Trophoblast cell (in vitro differentiated cells and primary cell): ENCODE data around the gene THRA.

ENCODE experiments used
- DNase-seq, 2 donors: peaks; one replicate each; pipeline ENCODE4 v3.0.0-alpha.2; 2016
- H2AFZ ChIP-seq: 2 replicates; pipeline ENCODE4 v1.6.1; 2013; ENCODE audit warnings: low read length, moderate library complexity, mild to moderate bottlenecking; ENCODE audit not compliant: insufficient read depth, poor library complexity
- H2AK5ac ChIP-seq: 2 replicates; pipeline ENCODE4 v1.6.1; 2013; ENCODE audit warnings: mild to moderate bottlenecking, low read length
- H2BK120ac ChIP-seq: 2 replicates; pipeline ENCODE4 v1.6.1; 2013; ENCODE audit warnings: low read length, mild to moderate bottlenecking, moderate library complexity; ENCODE audit not compliant: insufficient read depth, poor library complexity
- H2BK12ac ChIP-seq: 2 replicates; pipeline ENCODE4 v1.6.1; 2013; ENCODE audit warnings: mild to moderate bottlenecking, low read length, moderate library complexity
- H2BK5ac ChIP-seq: 2 replicates; pipeline ENCODE4 v1.6.1; 2013; ENCODE audit warnings: low read length, low read depth, moderate library complexity, mild to moderate bottlenecking; ENCODE audit not compliant: poor library complexity
- H3K14ac ChIP-seq: 2 replicates; pipeline ENCODE4 v1.6.1; 2013; ENCODE audit warnings: mild to moderate bottlenecking, low read length
- H3K18ac ChIP-seq: 2 replicates; pipeline ENCODE4 v1.6.1; 2013; ENCODE audit warnings: mild to moderate bottlenecking, low read length
- H3K23ac ChIP-seq: 2 replicates; pipeline ENCODE4 v1.6.1; 2013; ENCODE audit warnings: low read length
- H3K27ac ChIP-seq: 2 replicates; pipeline ENCODE4 v1.5.1; 2013; ENCODE audit warnings: low read depth, mild to moderate bottlenecking, inconsistent platforms, low read length, moderate library complexity
- H3K27me3 ChIP-seq: 2 replicates; pipeline ENCODE4 v1.6.1; 2013; ENCODE audit warnings: inconsistent platforms, mild to moderate bottlenecking, low read length, moderate library complexity; ENCODE audit not compliant: insufficient read depth
- H3K36me3 ChIP-seq, 2 experiments: 1 replicate in 1 of 2; 2 replicates in 1 of 2; pipeline ENCODE4 v1.6.1; 2013; ENCODE audit warnings: low read length in 2 of 2, mild to moderate bottlenecking in 2 of 2, moderate library complexity in 1 of 2; ENCODE audit not compliant: insufficient read depth in 2 of 2, control insufficient read depth in 1 of 2
- H3K4ac ChIP-seq: 2 replicates; pipeline ENCODE4 v1.6.1; 2013; ENCODE audit warnings: low read depth, mild to moderate bottlenecking, low read length, moderate library complexity
- H3K4me1 ChIP-seq, 2 experiments: 1 replicate in 1 of 2; 2 replicates in 1 of 2; pipeline ENCODE4 v1.6.1; 2013; ENCODE audit warnings: low read length in 2 of 2, mild to moderate bottlenecking in 2 of 2, moderate library complexity in 1 of 2; ENCODE audit not compliant: insufficient read depth in 2 of 2, control insufficient read depth in 1 of 2
- H3K4me2 ChIP-seq: 2 replicates; pipeline ENCODE4 v1.6.1; 2013; ENCODE audit warnings: inconsistent platforms, mild to moderate bottlenecking, low read length, moderate library complexity
- H3K4me3 ChIP-seq: 2 replicates; pipeline ENCODE4 v1.5.1; 2013; ENCODE audit warnings: mild to moderate bottlenecking, low read depth, low read length, inconsistent platforms
- H3K79me1 ChIP-seq: one replicate; pipeline ENCODE4 v1.6.1; 2013; ENCODE audit warnings: low read length
- H3K79me2 ChIP-seq: 2 replicates; pipeline ENCODE4 v1.6.1; 2013; ENCODE audit warnings: low read length, mild to moderate bottlenecking; ENCODE audit not compliant: control insufficient read depth, insufficient read depth, poor library complexity
- H3K9ac ChIP-seq: 2 replicates; pipeline ENCODE4 v1.6.1; 2013; ENCODE audit warnings: mild to moderate bottlenecking, low read length
- H3K9me3 ChIP-seq: 2 replicates; pipeline ENCODE4 v1.6.1; 2013; ENCODE audit warnings: low read depth, mild to moderate bottlenecking, control low read depth, inconsistent platforms, low read length; ENCODE audit not compliant: insufficient read depth
- H4K12ac ChIP-seq: 2 replicates; pipeline ENCODE4 v1.6.1; 2013; ENCODE audit warnings: low read depth, mild to moderate bottlenecking, low read length, moderate library complexity
- H4K8ac ChIP-seq: 2 replicates; pipeline ENCODE4 v1.6.1; 2013; ENCODE audit warnings: low read depth, mild to moderate bottlenecking, low read length, moderate library complexity
- H4K91ac ChIP-seq: one replicate; pipeline ENCODE4 v1.6.1; 2013; ENCODE audit warnings: low read depth, mild to moderate bottlenecking, low read length, moderate library complexity
- WGBS: extraction: QIAGEN DNeasy Blood & Tissue Kit; methylation state at CpG from one replicate; pipeline ENCODE4 v1.1.7; 2013; ENCODE audit warnings: missing lambda C conversion rate; ENCODE audit not compliant: insufficient read length, insufficient coverage; ENCODE audit errors: extremely low coverage; 5-methylcytosine and 5-hydroxymethylcytosine counted together

The THRA gene

DNA sequence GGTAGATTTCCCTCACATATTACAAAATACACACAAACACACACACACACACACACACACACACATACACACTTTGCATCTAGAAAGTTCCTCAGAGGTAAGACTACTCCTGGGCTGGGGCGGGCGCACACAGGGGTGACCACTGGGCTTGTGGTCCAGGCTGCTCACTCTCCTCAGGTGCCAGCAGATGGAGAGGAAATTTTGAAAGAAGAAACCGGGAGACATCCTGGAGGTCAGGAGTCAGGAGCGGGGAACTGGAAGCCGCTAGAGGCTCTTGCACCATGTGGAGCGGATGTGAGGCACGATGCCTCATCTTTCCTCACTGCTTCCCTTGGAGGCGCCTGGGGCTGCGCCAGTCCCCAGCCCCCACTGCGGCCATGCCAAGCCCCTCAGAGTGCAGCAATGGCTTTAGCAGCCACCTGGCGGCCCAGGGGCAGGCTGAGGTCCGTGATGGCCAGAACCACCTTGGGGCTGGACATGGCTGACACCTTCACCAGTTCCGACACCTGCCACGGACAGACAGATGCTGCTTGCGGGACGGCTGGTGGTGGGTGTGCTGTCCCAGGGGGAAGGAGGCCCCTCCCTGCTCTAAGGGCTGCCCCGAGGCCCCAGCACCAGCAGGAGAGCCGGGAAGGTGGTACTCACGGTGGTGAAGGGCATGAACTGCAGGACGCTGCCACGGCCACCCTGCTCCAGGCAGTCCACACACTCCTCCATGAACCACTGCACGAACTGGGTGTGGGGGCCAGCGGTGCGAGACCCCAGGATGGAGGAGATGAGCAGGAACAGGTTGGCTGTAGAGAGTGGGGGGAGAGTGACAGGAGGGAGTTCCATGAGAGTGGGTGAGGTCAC is 43.4 kb upstream of the THRA start:
- peaks cover 45 to 46% of the 10 kb centered on the region in 2 experiments for H3K36me3 ChIP-seq
- no peaks in the 10 kb centered on the region for H3K4me1 ChIP-seq
- no CpG with 5 or more reads among the region's 24 CpGs for WGBS
- H2AK5ac ChIP-seq = no peak overlapping the region
- H2AFZ ChIP-seq = no peak overlapping the region
- H3K4me3 ChIP-seq = peak overlapping the region; percentile 32
- H3K27me3 ChIP-seq = no peaks in the 10 kb centered on the region
- H3K4ac ChIP-seq = no peak overlapping the region
- H3K23ac ChIP-seq = no peak overlapping the region
- H3K14ac ChIP-seq = no peak overlapping the region
- H3K18ac ChIP-seq = no peak overlapping the region
- H3K4me2 ChIP-seq = no peak overlapping the region
- no peak overlapping the region for H3K9ac ChIP-seq
- no peaks in the 10 kb centered on the region for H3K79me1 ChIP-seq
- H3K27ac ChIP-seq = no peak overlapping the region
- H3K79me2 ChIP-seq = no peaks in the 10 kb centered on the region
- no peak overlapping the region for H2BK12ac ChIP-seq
- no peak overlapping the region for H2BK5ac ChIP-seq
- H3K9me3 ChIP-seq = no peaks in the 10 kb centered on the region
- no peak overlapping the region for H4K91ac ChIP-seq
- no peak overlapping the region for H4K12ac ChIP-seq
- H4K8ac ChIP-seq = no peak overlapping the region
- DNase-seq = no peak
- no peak overlapping the region for H2BK120ac ChIP-seq

DNA sequence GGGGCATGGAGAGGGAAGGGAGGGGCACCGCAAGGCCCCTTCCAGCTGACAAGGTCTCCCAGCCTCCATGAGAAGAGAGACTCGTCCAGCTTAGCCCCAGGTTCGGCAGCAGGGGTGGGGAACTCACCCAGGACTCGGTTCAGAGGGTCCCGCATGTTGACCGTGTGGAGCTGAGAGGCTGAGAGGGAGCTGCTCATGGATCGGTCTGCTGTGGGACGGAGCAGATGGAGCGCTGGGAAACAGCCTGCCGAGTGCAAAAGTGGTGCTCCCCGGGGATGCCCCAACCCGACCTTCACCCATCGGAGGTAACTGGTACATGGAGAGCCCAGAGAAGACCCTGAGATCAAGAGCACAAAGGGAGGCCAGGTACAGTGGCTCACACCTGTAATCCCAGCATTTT is 42.6 kb upstream of the THRA start:
- no peak overlapping the region for H3K18ac ChIP-seq
- H2BK120ac ChIP-seq = no peak overlapping the region
- H3K79me2 ChIP-seq = no peaks in the 10 kb centered on the region
- H4K8ac ChIP-seq = no peak overlapping the region
- H3K4me1 ChIP-seq = no peaks in the 10 kb centered on the region
- no peak overlapping the region for H3K4me3 ChIP-seq
- H3K9ac ChIP-seq = no peak overlapping the region
- no peak for DNase-seq
- H3K23ac ChIP-seq = no peak overlapping the region
- no peaks in the 10 kb centered on the region for H3K9me3 ChIP-seq
- no peak overlapping the region for H3K4me2 ChIP-seq
- no peak overlapping the region for H4K12ac ChIP-seq
- H3K27ac ChIP-seq = no peak overlapping the region
- H2BK5ac ChIP-seq = no peak overlapping the region
- H3K36me3 ChIP-seq = peaks cover 49 to 50% of the 10 kb centered on the region in 2 experiments
- no peak overlapping the region for H3K4ac ChIP-seq
- WGBS = no CpG with 5 or more reads among the region's 13 CpGs
- no peak overlapping the region for H3K14ac ChIP-seq
- no peak overlapping the region for H4K91ac ChIP-seq
- H3K79me1 ChIP-seq = no peaks in the 10 kb centered on the region
- no peak overlapping the region for H2AK5ac ChIP-seq
- H2AFZ ChIP-seq = no peak overlapping the region
- no peak overlapping the region for H2BK12ac ChIP-seq
- H3K27me3 ChIP-seq = no peaks in the 10 kb centered on the region

DNA sequence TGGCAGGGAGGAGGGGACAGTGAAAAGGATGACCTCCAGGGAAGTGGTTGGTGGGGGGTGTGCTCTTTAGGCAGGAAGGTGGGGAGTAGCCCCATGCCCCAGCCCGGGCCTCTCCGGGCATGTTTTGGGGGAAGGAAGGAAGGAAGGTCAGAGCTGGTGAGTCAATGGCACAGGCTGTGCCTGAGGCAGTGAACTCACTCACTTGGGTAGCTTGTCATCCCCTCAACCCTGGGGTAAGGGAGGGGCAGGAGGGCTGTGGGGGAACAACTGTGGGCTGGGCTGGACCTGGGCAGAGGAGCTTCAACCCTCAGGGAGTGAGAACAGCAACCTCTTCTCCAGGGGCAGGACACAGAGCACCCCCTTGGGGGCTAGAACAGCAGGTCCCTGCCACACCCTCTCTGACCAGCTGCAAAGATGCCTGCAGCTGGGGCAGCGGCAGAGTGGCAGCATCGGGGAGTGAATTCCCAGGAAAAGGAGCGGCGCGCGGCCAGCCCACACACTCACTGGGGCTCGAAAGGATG is 41.3 kb upstream of the THRA start:
- H4K12ac ChIP-seq = no peak overlapping the region
- no peak overlapping the region for H3K14ac ChIP-seq
- H3K4me2 ChIP-seq = no peak overlapping the region
- H3K79me2 ChIP-seq = no peaks in the 10 kb centered on the region
- no peak overlapping the region for H3K9ac ChIP-seq
- no peak overlapping the region for H4K8ac ChIP-seq
- H3K4ac ChIP-seq = no peak overlapping the region
- H2BK5ac ChIP-seq = no peak overlapping the region
- no peak overlapping the region for H2BK12ac ChIP-seq
- no peak overlapping the region for H2AFZ ChIP-seq
- no peaks in the 10 kb centered on the region for H3K9me3 ChIP-seq
- H2BK120ac ChIP-seq = no peak overlapping the region
- no CpG with 5 or more reads among the region's 9 CpGs for WGBS
- no peak overlapping the region for H4K91ac ChIP-seq
- H3K23ac ChIP-seq = no peak overlapping the region
- H2AK5ac ChIP-seq = no peak overlapping the region
- H3K4me1 ChIP-seq = no peaks in the 10 kb centered on the region
- no peak for DNase-seq
- no peaks in the 10 kb centered on the region for H3K79me1 ChIP-seq
- no peak overlapping the region for H3K4me3 ChIP-seq
- no peak overlapping the region for H3K18ac ChIP-seq
- H3K27ac ChIP-seq = no peak overlapping the region
- H3K36me3 ChIP-seq = peaks cover 59 to 63% of the 10 kb centered on the region in 2 experiments
- H3K27me3 ChIP-seq = no peaks in the 10 kb centered on the region

DNA sequence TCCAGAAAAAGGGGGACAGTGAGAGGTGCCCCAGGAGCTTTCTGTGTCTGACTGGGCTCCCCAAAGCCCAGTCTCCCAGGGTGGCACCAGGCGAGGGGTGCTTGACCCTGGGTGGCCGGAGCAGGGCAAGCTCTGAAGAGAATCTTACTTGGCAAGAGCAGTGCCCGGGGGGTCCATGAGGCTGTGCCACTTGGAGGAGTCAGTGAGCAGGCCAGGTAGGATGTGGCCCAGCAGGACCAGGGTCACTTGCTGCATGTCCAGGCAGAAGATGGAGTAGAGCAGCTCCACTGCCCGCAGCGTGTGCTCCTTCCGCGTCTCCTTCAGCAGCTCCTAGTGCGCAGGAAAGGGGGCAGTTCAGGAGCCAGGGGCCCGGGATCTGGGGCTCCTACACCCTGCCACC is 40.3 kb upstream of the THRA start:
- Histone ChIP-seq H3K9ac (no peak overlapping the region), H3K4me1 (no peaks in the 10 kb centered on the region), H3K23ac (no peak overlapping the region), H2AK5ac (no peak overlapping the region), H3K18ac (no peak overlapping the region), H3K4ac (no peak overlapping the region), H4K8ac (no peak overlapping the region), H3K27me3 (no peaks in the 10 kb centered on the region), H3K14ac (no peak overlapping the region), H2AFZ (no peak overlapping the region), H3K4me2 (no peak overlapping the region), H3K9me3 (no peaks in the 10 kb centered on the region), H3K79me2 (no peaks in the 10 kb centered on the region), H2BK12ac (no peak overlapping the region), H3K79me1 (no peaks in the 10 kb centered on the region), H2BK5ac (no peak overlapping the region), H4K91ac (no peak overlapping the region), H3K36me3 (peaks cover 61 to 70% of the 10 kb centered on the region in 2 experiments), H3K4me3 (no peak overlapping the region), H2BK120ac (no peak overlapping the region), H3K27ac (no peak overlapping the region), H4K12ac (no peak overlapping the region)
- DNase-seq = no peak
- no CpG with 5 or more reads among the region's 9 CpGs for WGBS
